Endothelial cell of umbilical vein (primary cell): ENCODE data around the gene PEAR1.

Source experiments
- EZH2 ChIP-seq: IDR thresholded peaks from 2 replicates; pipeline ENCODE4 v1.6.1; 2012; ENCODE audit warnings: borderline replicate concordance, low read depth, mild to moderate bottlenecking, moderate library complexity, low read length, inconsistent platforms; ENCODE audit not compliant: severe bottlenecking
- POLR2A ChIP-seq: IDR thresholded peaks from 2 replicates; pipeline ENCODE4 v1.6.1; 2012; ENCODE audit warnings: low read depth, mild to moderate bottlenecking, control low read depth, low read length
- TF ChIP-seq, protein P1 (sequence below), 2 donors: IDR thresholded peaks; 1 replicate in 1 of 2; 2 replicates in 1 of 2; pipeline ENCODE4 v1.5.1; 2011; ENCODE audit warnings: low read length in 2 of 2, mild to moderate bottlenecking in 2 of 2, moderate library complexity in 2 of 2, control low read depth in 1 of 2, inconsistent platforms in 1 of 2, low read depth in 1 of 2; ENCODE audit not compliant: insufficient read depth in 1 of 2; ENCODE audit errors: extremely low read depth in 1 of 2

DNA sequence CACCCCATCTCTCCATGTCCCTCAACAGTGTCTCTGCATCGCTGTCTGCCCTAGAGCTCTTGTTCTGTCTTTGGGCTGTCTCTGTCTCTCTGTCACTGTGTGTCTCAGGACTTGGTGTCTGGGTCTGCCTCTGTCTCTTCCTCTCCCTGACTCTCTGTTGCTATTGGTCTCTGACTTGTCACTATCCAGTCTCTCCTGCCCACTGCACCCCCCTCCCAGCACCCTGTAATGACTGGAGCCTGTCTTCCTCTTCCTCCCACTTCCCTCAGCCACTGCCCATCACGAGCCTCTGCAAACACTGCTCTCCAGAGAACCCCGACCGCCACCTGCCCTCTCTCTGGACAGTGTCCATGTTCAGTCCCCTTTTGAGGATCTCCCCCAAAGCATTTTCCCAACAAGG is 12.1 kb downstream of the PEAR1 start:
- no peak for TF ChIP-seq EZH2
- no peak for TF ChIP-seq POLR2A
- TF ChIP-seq, protein P1, sequence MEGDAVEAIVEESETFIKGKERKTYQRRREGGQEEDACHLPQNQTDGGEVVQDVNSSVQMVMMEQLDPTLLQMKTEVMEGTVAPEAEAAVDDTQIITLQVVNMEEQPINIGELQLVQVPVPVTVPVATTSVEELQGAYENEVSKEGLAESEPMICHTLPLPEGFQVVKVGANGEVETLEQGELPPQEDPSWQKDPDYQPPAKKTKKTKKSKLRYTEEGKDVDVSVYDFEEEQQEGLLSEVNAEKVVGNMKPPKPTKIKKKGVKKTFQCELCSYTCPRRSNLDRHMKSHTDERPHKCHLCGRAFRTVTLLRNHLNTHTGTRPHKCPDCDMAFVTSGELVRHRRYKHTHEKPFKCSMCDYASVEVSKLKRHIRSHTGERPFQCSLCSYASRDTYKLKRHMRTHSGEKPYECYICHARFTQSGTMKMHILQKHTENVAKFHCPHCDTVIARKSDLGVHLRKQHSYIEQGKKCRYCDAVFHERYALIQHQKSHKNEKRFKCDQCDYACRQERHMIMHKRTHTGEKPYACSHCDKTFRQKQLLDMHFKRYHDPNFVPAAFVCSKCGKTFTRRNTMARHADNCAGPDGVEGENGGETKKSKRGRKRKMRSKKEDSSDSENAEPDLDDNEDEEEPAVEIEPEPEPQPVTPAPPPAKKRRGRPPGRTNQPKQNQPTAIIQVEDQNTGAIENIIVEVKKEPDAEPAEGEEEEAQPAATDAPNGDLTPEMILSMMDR (IDR thresholded peaks at IDR 0.05; ENCODE audit: extremely low read depth in 1 of 2, insufficient read depth in 1 of 2, low read depth in 1 of 2, low read length in 2 of 2), result no peak
